PFSK-1 (cell line): Measurements from ENCODE around the gene ZFYVE26.

Experiments used
- FOXP2 ChIP-seq: optimal IDR thresholded peaks from 2 replicates; pipeline ENCODE3; 2011; ENCODE audit warnings: borderline replicate concordance, control low read depth, inconsistent platforms; ENCODE audit not compliant: insufficient read depth; ENCODE audit errors: extremely low read length, extremely low read depth
- POLR2AphosphoS5 ChIP-seq: IDR thresholded peaks from 2 replicates; pipeline ENCODE4 v1.6.1; 2012; ENCODE audit warnings: low read depth, mild to moderate bottlenecking, control low read depth, low read length, moderate library complexity
- REST ChIP-seq, 2 experiments: IDR thresholded peaks; 2 replicates each; pipeline versions ENCODE4 v1.6.1 to v1.8.0; 2011 to 2012; ENCODE audit warnings: low read depth in 2 of 2, low read length in 2 of 2, control low read depth in 1 of 2, inconsistent platforms in 1 of 2, mild to moderate bottlenecking in 1 of 2, moderate library complexity in 1 of 2; ENCODE audit not compliant: insufficient read depth in 1 of 2
- SIN3A ChIP-seq: IDR thresholded peaks from 2 replicates; pipeline ENCODE4 v1.6.1; 2012; ENCODE audit warnings: mild to moderate bottlenecking, low read length, moderate library complexity, borderline replicate concordance; ENCODE audit not compliant: insufficient read depth

- TF ChIP-seq REST (IDR thresholded peaks at IDR 0.05; ENCODE audit: insufficient read depth in 1 of 2, low read depth in 2 of 2, low read length in 2 of 2): no peak
- TF ChIP-seq POLR2AphosphoS5: no peak
- TF ChIP-seq SIN3A: no peak
- TF ChIP-seq FOXP2: no peak
Measured at GRCh38 chr14:67728258-67728657, 88.1 kb downstream of the ZFYVE26 start.
